Measurements from ENCODE around the gene EEF1A1.

GRCh38 chr6:73484438-73484837 lies 36.4 kb downstream of the EEF1A1 start:
- TF ChIP-seq CTCF (IDR thresholded peaks at IDR 0.05; ENCODE audit: insufficient read depth, low read length, poor library complexity, severe bottlenecking) (no peak), EZH2phosphoT487 (conservative IDR thresholded peaks at IDR 0.05; ENCODE audit: low read length) (no peak)
